Erythroblast (primary cell): Measurements from ENCODE around the gene CAPZA2.
"Not testable (repeated sequence)": the region's sequence is repeated elsewhere in the genome, so short reads cannot be mapped to it uniquely, and the experiment has no call there.

Experiments
- GATA1 ChIP-seq: IDR thresholded peaks from 2 replicates; pipeline ENCODE4 v1.6.1; 2011; ENCODE audit warnings: low read depth, mild to moderate bottlenecking, control low read depth, low read length, moderate library complexity
- POLR2A ChIP-seq: IDR thresholded peaks from 2 replicates; pipeline ENCODE4 v1.6.1; 2011; ENCODE audit warnings: mild to moderate bottlenecking, low read length

DNA sequence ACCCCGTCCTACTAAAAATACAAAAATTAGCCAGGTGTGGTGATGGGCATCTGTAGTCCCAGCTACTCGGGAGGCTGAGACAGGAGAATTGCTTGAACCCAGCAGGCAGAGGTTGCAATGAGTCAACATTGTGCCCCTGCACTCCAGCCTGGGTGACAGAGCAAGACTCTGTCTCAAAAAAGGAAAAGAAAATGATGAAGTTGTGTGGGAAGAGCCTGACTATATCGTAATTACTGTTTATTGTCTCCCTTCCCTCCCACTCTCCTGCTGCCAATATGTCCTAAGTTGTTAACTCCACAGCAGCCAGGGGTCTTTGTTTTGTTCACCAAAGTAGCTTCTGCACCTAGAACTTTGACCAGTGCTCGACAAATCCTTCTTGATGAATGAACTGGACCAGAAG is 74.5 kb downstream of the CAPZA2 start:
- TF ChIP-seq POLR2A, GATA1: not testable (repeated sequence)
